GM18861 (cell line): ENCODE data around the gene FAM111A.

Experiments
- ATAC-seq: cut with Tn5 transposase; IDR thresholded peaks from one replicate; pipeline ENCODE4 v1.9.1; 2021; ENCODE audit not compliant: unreplicated experiment

Gene FAM111A

DNA sequence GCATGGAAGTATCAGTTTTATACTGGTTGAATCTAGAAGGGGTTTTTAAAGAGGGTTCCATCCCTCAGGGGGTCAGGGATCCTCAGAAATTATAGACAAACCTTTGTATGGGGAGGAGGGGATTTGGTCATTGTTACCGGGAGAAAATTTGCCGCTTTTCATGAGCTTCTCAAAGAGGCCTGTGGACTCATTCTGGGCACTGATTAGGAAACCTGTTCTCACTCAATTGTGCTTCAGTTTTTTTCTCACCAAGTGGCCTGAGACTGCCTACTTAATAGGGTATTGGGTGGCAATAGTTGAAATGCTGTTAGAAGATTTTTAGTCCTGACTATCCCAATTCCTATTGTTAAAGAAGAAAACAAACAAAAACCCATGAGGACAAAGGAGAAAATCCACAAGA lies 56.1 kb downstream of the FAM111A start:
- ATAC-seq = no peak

DNA sequence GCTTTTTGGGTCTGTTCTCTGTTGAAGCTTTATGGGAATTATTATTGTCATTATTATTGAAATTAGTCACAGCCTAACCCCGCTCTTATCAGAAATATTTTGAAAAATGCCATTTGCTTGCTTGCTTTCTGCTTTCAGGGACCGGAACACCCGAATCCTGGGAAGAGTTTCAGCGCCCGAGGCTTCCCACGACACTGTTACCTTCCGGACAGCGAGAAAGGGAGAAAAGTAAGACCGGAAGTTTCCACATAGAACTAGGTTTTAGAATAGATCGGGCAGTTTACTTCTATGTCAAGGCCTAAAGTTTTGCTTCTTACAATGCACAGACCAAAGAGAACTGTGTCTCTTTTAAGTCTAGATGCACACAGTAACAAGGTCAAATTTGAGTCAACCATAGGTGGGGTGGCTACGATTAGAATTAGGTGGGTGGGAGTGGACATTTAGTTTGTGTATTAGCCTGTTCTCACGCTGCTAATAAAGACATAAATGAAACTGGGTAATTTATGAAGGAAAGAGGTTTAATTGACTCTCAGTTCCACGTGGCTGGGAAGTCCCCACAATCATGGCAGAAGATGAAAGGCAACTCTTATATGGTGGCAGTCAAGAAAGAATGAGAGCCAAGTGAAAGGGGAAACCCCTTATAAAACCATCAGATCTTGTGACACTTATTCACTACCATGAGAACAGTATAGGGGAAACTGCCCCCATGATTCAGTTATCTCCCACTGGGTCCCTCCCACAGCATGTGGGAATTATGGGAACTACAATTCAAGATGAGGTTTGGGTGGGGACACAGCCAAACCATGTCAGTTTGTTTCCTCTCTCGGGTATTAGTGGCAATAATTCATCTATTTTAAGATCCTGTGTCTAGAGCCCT lies 57.1 kb downstream of the FAM111A start:
- peak; percentile 53 for ATAC-seq

DNA sequence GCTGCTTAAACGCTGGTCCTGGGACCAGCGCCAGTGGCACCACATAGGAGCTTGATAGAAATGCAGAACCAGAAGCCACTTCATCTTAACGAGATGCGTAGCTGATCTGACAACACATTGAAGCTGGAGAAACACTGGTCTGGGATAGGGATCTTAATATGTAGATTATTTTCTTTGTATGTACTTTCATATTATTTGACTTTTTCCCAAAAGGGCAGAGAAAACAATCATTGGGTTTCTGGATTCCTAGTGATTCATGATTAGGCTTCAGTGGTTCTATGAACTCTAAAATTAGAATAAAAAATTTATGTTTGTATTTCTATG lies 57.7 kb downstream of the FAM111A start:
- ATAC-seq = no peak

DNA sequence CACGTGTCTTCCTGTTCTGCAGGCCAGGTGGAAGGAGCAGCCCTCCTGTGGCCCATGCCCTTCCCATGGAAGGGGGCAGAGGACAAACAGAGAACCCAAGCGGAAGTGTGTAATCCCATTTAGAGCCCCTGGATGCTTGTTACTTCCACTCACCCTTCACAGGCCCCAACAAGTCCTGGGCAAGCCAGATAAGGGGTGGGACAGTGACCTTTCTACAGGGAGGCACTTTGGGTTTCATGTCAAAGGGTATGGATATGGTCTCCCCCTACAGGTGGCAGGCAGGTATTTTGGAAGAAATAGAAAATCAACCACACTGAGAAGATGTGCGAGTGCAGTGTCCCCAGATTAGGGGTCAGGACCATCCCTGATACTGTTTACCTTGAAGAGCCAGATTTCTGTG lies 58.7 kb downstream of the FAM111A start:
- ATAC-seq = no peak
